ENCODE data around the gene TOB2.
"Not testable (repeated sequence)": the region's sequence is repeated elsewhere in the genome, so short reads cannot be mapped to it uniquely, and the experiment has no call there.

TOB2 gene

DNA sequence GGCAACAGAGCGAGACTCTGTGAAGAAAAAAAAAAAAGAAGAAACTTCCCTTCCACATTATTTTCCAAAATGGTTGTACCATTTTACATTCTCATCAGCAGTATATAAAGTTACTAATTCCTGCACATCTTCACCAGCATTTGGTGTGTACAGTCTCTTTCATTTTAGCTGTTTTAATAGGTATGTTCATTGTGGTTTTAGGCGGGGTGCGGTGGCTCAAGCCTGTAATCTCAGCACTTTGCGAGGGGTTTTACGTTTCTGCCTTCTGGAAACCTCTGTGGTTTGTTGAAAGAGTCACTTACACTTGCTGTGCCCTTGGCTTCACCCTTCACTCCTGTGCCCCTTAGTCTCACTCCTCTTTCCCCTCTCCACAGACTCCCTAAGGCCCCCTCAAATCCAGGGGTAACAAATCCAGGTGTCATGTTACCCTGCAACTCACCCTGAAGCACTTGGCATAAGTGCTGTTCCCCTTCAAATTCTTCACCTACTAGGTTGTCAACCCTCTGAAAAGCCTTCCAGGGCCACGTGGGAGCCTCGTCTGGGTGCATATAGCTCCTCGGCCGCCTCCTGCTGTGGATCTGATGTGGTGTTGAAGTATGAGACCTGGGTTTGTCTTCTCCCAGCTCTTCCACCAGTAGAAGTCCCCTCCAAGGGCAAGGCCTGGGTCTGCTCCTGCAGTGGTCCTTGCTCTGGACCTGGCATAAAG lies 20.8 kb downstream of the TOB2 start:
- no peak for DNase-seq

DNA sequence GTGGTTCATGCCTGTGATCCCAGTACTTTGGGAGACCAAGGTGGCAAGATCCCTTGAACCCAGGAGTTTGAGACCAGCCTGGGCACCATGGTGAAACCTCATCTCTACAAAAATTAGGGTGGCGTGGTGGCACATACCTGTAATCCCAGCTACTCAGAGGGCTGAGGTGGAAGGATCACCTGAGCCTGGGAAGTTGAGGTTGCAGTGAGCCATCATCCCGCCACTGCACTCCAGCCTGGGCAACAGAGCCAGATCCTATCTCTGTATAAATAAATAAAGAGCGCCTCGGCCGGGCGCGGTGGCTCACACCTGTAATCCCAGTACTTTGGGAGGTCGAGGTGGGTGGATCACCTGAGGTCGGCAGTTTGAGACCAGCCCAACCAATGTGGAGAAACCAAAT lies 27.9 kb downstream of the TOB2 start:
- no peak for DNase-seq

DNA sequence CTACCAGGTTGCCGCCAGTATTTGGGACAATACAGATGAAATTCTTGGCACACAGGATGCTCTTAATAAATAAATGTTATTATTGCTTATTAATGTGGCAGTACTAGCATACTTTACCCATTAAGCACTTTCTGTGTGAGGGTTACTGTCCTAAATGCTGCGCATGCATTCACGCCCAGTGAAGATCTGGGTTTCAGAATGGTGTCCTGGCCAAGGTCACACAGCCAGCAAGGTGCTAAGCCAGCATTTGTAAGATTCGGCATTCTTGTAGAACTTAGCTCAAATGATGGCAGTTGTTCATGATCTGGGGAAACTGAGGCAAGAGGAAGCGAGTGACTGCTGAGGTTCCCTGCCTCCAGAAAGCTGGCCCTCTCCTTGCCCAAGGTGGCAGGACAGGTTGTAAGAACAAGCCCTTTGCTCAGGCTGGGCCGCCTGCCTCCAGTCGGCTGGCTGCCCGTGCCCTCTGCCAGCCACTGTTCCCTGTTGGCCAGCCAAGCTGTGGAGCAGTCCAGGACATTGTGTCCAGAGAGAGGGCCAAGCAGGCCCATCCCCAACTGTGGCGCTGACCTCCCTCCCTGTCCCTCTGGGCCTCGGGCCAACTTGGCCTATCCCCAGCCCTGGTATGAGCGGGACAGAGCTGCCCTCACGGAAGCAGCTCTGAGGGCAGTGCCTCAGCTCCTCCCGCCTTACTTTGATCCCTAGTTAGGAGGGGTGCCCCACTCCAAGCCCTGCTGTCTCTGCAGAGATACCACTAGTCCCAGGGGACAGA lies 28.8 kb downstream of the TOB2 start:
- DNase-seq = no peak

DNA sequence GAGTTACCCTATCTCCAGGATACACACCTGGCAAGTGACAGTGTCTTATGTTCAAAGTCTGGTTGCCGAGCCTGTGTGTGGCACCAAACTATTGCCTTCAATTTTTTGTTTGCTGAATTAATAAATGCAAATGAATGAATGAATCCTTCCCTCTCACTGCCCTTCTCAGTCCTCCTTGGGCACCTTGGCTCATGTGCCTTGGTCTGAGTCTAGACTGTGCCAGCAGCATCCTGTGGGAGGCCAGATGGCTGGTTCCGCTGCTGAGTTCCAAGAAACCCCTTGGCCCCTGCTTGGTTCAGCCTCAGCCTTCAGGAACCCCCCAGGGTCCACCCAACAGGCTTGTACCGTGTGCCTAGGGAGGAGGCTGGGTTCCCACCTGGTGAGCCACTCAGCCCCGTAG lies 31.0 kb downstream of the TOB2 start:
- no peak for DNase-seq

DNA sequence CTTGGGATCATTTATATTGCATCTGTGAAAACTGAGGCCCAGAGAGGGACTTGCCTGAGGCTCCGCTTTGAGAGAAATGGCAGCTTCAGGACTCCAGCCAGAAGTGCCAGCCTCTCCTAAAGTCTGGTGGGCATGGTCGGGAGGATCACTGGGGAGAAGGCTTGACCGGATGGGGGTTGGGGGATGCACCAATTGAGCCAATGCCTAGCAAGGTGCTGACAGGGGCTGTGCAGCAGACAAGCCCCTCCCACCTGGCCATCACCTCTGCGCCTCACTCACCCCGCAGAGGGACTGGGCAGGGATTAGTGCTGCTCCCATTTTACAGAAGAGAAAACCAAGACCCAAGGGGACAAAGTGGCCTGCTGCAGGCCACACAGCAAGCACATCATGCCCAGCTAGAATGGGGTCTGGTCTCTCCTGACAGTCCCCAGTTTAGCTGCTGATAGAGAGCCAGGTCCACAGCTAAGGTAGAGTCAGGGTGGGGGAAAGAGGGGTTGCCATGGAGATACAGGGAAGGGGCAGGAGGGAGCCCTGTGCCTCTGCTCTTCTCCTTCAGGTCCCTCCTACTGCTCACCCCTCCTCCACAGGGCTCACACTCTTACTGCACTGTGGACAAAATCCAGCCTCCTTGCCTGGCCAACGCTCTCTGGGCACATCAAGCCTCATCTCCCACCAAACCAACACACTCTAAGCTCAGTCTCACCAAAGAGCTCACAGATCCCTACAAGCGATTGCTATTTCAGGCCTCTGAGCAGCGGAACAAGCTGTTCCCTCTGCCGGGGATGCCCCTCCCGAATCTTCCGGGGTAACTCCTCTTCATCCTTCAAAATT lies 35.4 kb downstream of the TOB2 start:
- no peak for DNase-seq

DNA sequence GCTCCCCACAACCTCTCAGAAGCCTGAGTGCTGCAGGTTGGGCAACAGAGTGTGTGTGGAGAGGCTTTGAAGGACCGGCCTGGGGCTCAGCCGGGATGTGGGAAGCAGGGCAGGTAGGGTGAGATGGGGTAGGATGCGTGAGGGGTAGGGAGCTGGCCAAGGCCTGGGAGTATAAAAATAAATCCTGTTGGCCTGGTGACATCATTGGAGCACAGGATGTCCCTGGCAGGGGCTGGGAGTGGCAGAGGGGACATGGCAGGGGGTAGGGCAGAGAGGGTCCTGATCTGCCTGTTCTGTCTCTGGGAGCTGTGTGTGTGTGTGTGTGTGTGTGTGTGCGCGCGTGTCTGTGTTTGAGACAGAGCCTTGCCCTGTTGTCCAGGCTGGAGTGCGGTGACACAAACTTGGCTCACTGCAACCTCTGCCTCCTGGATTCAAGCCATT lies 36.3 kb downstream of the TOB2 start:
- no peak for DNase-seq

DNA sequence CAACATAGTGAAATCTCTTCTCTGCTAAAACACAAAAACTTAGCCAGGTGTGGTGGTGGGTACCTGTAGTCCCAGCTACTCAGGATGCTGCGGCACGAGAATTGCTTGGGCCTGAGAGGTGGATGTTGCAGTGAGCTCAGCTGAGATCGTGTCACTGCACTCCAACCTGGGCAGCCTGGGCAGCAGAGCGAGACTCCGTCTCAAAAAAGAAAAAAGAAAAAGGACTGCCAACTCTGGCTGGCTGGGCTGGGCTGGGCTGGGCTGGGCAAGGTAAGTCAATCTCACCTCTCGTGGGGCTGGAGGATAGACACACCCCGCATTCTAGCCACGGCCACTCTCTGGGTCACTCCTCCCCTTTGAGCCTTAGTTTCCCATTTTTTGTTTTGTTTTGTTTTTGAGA lies 37.9 kb downstream of the TOB2 start:
- no peak for DNase-seq

DNA sequence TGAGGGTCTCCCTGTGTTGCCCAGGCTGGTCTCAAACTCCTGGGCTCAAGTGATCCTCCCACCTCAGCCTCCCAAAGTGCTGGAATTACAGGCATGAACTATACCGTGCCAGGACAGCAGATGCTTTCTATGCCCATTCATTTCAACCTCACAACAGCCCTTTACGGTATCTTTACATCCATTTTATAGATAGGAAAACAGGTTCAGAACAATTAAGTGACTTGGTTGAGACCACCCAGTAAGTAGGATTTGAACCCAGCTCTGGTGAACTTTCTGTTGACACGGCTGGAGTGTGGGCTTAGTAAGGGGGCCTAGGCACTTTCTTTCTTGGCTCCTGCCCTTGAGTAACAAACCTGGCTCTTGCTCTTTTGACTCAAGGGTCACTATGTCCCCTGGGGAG lies 39.2 kb downstream of the TOB2 start:
- DNase-seq = no peak

DNA sequence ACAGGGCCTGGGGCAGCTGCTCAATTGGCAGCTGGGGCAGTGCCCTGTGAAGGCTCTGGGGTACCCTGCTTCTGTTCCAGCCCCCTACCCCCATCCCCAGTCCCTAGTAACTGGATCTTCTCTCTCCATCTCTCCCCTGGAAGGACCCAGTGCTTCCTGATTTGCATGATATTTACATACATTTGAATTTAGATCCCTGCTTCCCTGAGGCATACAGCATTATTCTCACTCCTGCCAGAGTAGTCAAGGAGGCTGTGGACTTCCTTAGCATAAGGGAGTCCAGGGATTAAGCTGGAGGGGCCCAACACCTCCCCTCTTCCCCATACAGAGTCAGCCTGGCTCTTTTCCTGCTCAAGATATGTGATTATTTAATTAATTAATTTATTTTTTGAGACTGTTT lies 40.2 kb downstream of the TOB2 start:
- no peak for DNase-seq

DNA sequence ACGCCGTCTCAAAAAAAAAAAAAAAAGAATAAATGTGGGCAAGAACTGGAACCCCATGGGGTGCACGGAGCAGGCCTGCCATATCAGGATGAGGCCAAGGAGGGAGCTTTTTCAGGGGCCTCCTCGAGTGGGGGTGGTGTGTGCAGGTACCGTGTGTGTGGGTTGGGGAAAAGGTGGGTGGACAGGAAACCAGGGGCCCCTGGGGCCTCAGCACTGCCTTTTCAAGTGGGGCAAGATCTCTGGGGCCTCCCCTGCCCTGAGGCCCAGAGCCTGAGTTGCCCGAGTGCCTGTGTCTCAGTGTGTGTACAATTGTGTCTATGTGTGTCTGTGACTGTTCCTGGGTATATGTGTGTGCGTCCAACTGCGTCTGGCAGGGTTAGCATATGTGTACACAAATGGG lies 41.0 kb downstream of the TOB2 start:
- DNase-seq = no peak

DNA sequence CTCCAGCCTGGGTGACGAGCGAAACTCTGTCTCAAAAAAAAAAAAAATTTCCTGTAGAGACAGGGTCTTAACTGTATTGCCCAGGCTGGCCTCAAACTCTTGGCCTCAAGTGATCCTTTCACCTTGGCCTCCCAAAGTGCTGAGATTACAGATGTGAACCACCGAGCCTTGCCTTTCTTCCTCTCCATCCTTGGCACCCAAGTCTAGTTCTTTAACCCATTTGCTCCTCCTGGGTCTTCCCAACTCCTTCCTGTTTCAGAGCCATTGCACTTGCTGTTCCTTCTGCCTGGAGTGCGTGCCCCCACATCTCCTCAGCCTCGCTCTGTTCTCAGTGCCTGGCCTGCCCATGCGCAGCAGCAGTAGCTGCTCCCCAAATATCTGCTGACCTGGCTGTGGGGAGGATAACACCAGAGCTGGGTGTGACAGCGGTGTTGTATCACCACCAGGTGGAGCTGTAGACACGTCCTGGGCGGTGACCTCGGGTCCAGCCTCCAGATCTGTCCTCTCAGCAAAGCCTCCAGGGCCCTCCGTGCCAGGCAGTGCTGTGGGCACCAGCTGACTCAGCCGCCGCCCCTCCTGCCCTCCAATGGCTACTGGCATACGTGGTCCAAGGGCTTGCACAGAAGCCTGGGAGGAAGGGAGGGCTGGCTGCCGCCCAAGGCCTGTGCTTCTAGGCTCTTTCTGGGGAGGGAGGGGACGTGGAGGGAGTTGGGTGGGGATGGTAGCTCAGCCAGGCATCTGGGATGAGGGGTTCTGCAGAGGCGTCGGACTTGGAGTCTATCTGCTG lies 42.9 kb downstream of the TOB2 start:
- peak; percentile 95 for DNase-seq

DNA sequence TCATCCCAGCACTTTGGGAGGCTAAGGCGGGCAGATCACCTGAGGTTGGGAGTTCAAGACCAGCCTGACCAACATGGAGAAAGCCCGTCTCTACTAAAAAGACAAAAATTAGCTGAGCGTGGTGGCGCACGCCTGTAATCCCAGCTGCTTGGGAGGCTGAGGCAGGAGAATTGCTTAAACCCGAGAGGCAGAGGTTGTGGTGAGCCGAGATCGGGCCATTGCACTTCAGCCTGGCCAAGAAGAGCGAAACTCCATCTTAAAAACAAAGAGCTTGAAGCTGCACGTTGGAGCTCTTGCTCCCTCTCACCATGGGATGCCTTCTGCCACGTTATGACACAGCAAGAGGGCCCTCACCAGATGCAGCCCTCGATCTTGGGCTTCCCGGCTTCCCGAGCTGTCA lies 43.8 kb downstream of the TOB2 start:
- not testable (repeated sequence) for DNase-seq

DNA sequence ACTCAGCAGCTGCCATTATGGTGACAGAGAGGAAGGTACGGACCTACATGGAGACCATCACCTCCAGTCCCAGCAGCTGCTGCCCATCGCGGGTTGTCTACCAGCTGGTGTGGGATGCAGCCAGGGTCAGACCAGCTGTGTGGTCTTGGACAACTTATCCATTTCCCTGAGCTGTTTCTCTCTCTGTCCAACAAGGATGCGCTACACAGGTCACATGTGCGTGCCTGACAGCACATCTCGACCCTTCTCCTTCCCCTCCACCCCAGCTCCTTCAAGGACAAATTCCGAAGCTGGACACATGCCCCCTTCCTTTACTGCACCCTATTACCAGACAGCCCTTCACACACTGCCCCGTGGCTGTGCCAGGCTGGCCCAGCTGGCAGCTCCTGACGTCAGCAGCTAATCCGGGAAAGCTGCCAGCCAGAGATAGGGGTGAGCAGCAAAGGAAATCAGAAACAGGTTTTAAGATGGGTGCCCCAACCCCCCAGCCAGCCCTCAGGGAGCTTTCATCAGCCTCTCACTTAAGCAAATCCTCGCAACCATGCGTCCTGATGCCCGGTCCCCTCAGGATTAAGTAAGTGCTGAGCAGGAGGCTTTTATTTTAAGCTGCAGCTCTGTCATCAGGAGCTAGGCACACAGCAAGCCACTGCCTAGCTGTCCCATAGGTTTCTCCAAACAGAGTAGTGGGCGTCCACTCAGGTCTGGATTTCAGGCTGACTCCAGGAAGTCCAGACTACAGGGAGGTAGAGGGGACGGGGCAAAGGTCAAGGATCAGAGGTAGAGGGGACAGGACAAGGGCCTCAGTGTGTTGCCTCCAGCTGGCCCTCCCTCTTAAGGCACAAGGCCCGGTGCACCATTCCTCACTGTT lies 44.6 kb downstream of the TOB2 start:
- DNase-seq = no peak

DNA sequence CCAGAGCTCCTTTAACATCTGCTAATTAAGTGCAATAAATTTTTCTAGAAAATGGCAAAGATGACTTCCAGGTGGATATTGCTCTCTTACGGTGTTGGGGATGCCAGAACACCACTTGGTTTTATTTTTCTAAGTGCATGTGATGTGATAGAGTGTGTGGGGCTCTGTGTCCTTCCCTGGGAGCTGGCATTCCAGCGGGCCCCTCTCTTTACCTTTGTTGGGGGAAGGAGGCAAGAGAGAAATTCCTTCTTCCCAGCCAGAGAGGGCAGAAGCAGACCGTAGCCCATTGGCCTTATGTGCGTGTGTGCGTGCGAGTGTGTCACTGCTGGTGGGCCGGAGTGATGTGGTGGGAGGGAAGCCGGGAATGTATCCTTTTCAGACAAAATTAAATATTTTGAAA lies 47.7 kb downstream of the TOB2 start:
- no peak for DNase-seq

DNA sequence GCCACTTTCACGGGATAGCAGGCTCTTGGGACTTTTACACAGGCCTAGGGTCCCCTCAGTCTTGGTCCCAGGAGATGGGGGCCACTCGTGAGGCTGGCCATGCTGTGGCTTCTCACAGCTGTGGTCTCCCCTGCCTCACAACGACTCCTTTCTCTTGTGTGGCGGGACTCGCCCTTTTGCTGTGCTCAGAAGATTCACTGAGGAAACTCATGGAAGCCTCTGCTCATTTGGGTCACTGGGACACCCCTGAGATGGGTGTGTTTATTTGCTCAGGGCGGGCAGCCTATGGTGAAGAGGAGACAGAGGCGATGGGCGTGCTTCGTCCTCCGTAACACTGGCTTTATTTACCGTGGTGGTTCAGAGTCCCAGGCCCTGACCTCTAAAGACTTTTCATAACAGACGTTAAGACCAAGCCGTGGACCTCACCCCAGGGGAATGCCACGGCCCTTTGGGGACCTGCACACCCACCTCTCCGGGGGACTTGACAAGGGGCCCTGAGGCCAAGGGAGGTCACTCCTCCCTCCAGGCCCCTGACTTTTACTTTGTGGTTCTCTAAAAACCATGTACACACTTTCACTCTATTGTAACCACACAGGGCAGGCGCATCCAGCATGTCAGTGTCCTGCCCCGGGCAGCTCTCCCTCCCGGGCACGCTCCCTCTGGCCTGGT lies 49.3 kb downstream of the TOB2 start:
- no peak for DNase-seq

DNA sequence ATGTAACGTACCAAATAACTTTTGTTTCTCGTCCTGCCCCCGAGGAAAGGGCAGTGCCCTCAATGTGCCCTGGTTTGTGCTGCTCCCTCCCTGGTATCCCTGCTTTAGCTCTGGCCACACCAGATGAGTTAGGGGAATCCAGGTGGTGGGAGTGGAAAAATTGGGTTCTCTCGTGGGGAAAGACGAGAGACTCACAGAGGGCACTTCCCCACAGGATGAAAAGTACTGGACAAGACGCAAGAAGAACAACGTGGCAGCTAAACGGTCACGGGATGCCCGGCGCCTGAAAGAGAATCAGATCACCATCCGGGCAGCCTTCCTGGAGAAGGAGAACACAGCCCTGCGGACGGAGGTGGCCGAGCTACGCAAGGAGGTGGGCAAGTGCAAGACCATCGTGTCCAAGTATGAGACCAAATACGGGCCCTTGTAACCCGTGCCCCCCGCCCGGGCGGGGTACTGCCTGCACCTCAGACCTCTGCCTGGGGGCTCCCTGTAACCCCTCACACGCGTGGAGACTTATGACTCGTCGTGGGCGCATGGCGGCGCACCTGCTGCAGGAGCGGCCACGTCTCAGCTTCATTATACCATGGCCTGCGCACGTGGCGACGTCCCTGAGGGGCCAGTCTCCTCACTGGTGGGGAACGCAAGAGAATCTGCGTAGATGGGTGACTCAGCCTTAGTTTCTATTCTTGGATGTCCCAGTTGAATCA lies 50.9 kb downstream of the TOB2 start:
- no peak for DNase-seq

DNA sequence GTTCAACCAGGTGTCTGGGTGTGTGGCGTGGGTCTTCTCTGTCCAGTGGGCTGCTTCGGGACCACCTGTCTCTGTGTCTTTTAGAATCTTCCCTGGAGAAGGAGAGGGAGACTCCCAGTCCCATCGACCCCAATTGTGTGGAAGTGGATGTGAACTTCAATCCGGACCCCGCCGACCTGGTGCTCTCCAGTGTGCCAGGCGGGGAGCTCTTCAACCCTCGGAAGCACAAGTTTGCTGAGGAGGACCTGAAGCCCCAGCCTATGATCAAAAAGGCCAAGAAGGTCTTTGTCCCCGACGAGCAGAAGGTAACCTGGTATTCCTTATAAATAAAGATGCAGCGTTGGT lies 52.6 kb downstream of the TOB2 start:
- DNase-seq = no peak

DNA sequence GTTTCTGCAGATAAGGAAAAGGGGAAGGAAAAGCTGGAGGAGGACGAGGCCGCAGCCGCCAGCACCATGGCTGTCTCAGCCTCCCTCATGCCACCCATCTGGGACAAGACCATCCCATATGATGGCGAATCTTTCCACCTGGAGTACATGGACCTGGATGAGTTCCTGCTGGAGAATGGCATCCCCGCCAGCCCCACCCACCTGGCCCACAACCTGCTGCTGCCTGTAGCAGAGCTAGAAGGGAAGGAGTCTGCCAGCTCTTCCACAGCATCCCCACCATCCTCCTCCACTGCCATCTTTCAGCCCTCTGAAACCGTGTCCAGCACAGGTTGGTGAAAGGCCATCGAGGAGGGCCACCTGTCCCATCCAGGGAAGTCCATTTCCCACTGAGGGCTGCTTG lies 59.3 kb downstream of the TOB2 start:
- DNase-seq = no peak

DNA sequence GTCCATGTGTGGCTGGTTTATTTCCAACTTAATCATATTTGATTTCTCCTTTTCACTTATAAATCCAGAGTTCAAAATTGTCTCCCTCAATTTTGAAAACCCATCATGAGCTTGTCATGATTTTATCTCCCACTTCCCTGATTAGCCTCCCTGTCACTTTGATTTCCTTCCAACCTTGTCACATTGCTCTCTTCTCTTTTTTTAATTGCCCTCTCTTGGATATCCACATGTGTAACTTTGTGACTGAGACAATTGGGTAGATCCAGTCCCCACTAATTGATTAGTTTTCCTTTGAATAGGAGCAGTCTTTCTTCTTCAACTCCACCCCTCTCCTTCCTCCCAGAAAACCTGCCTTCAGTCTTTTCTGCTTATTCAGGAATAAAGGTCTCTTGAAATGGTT lies 62.5 kb downstream of the TOB2 start:
- no peak for DNase-seq

Data from 8988T (cell line).